ENCODE results near the gene BRF1. TPM values are rescaled to one million over a fixed set of nuclear protein-coding genes. Genes with fewer than 3 reads are reported as not detected.

BRF1 gene
- total and polyA plus RNA-seq, 8 donors = 13.6 to 50.2 (median 20.4) TPM

DNA sequence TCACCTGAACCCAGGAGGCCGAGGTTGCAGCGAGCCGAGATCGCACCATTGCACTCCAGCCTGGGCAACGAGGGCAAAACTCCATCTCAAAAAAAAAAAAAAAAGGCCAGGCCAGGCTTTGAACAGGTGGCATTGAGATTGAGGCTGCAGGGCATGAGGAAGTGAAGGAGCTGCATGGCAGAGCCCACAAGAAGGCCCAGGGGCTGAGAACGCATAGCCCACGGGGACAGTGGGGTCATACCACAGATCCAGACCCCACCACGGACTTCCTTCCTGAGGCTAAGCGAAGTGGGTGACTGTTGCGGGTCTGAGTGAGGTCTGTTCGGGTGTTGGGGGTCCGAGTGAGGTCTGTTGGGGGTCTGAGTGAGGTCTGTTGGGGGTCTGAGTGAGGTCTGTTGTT lies 140.0 kb downstream of the BRF1 start:
- DNase-seq (no peak), FAIRE-seq (no peak), ATAC-seq (no peak)
- no peaks in the 10 kb centered on the region for H3K9me3 ChIP-seq
- TF ChIP-seq CTCF (IDR thresholded peaks at IDR 0.05) = no peak
- 86 to 87% methylated on average over 12 of the region's 12 CpGs for WGBS, 2 donors
- H3K4me1 ChIP-seq = no peaks in the 10 kb centered on the region
- no peaks in the 10 kb centered on the region for H3K27me3 ChIP-seq
- no peak overlapping the region for H3K27ac ChIP-seq
- intact Hi-C loops (cut with DNase I) = loop anchor here in 1 of 3 donors (10.0 kb wide), 1 partner anchor 66 kb away; no protein-coding TSS in a partner anchor
- H3K36me3 ChIP-seq = no peaks in the 10 kb centered on the region
- H3K4me3 ChIP-seq = no peak overlapping the region

DNA sequence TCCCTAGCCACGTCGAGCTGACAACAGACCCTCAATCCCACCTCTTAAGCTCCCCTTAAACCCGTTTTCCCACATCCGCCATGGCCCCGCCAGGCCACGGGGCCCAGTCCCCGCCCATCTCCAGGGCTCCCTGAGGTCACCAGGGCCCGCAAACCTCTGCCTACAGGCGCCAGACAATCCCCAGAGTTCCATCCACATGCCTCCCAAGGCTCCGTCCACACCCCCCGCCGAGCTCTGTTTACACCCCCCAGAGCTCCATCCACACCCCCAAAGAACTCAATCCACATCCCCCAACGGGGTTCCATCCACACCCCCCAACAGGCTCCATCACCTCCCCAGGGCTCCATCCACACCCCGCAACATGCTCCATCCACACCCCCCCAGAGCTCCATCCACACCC lies 141.5 kb downstream of the BRF1 start:
- Histone ChIP-seq H3K27me3 (no peaks in the 10 kb centered on the region), H3K4me3 (no peak overlapping the region), H3K4me1 (no peaks in the 10 kb centered on the region), H3K27ac (no peak overlapping the region), H3K9me3 (no peaks in the 10 kb centered on the region), H3K36me3 (no peaks in the 10 kb centered on the region)
- DNase-seq (no peak), ATAC-seq (no peak), FAIRE-seq (no peak)
- WGBS, 2 donors = 86 to 88% methylated on average over 14 of the region's 14 CpGs
- no peak for TF ChIP-seq CTCF (IDR thresholded peaks at IDR 0.05)
- intact Hi-C loops (cut with DNase I) = no loop called here

Other genes with a start within 250 kb of the BRF1 start
- gene GPR132, start 235.6 kb downstream of the BRF1 start, total RNA-seq = 1 to 10 TPM in 2 of 6 donors, under 1 TPM in 4; 0.14 to 2.3 (median 0.76) TPM
- under 1 TPM; 0.38 to 0.46 TPM for gene GPR132, start 235.6 kb downstream of the BRF1 start, polyA plus RNA-seq
- gene JAG2, start 132.2 kb downstream of the BRF1 start, total RNA-seq = 10 to 100 TPM in 4 of 6 donors, 1 to 10 TPM in 2; 9.9 to 16.8 (median 10.7) TPM
- gene JAG2, start 132.2 kb downstream of the BRF1 start, polyA plus RNA-seq = 10 to 100 TPM; 25.3 to 38.3 TPM
- gene NUDT14, start 119.7 kb downstream of the BRF1 start, total RNA-seq = 10 to 100 TPM; 24.7 to 36.6 (median 30.4) TPM
- gene NUDT14, start 119.7 kb downstream of the BRF1 start, polyA plus RNA-seq = 10 to 100 TPM; 47.8 to 64.9 TPM
- gene BTBD6, start 52.5 kb downstream of the BRF1 start, total RNA-seq = 10 to 100 TPM in 1 of 6 donors, 1 to 10 TPM in 5; 4.3 to 12.5 (median 6.7) TPM
- 10 to 100 TPM; 20.1 to 44.5 TPM for gene BTBD6, start 52.5 kb downstream of the BRF1 start, polyA plus RNA-seq
- 10 to 100 TPM; 36.9 to 63.6 (median 46.2) TPM for gene PACS2, start 13.7 kb upstream of the BRF1 start, total RNA-seq
- gene PACS2, start 13.7 kb upstream of the BRF1 start, polyA plus RNA-seq = 100 to 1,000 TPM in 1 of 2 donors, 10 to 100 TPM in 1; 77.7 to 128 TPM
- gene TEX22, start 97.5 kb upstream of the BRF1 start, total RNA-seq = 1 to 10 TPM in 4 of 6 donors, under 1 TPM in 2; 0.14 to 2.4 (median 1.5) TPM
- gene TEX22, start 97.5 kb upstream of the BRF1 start, polyA plus RNA-seq = under 1 TPM; 0.40 to 0.57 TPM
- gene MTA1, start 118.8 kb upstream of the BRF1 start, total RNA-seq = 10 to 100 TPM; 34.8 to 68.6 (median 51.6) TPM
- gene MTA1, start 118.8 kb upstream of the BRF1 start, polyA plus RNA-seq = 100 to 1,000 TPM; 115 to 138 TPM
- 10 to 100 TPM; 12.9 to 37.4 (median 24.3) TPM for gene CRIP2, start 173.8 kb upstream of the BRF1 start, total RNA-seq
- 100 to 1,000 TPM in 1 of 2 donors, 10 to 100 TPM in 1; 99.5 to 223 TPM for gene CRIP2, start 173.8 kb upstream of the BRF1 start, polyA plus RNA-seq
- gene CRIP1, start 185.9 kb upstream of the BRF1 start, total RNA-seq = 10 to 100 TPM in 1 of 6 donors, 1 to 10 TPM in 5; 2.4 to 14.0 (median 9.0) TPM
- 10 to 100 TPM; 35.4 to 71.0 TPM for gene CRIP1, start 185.9 kb upstream of the BRF1 start, polyA plus RNA-seq
- gene TEDC1, start 190.2 kb upstream of the BRF1 start, total RNA-seq = 1 to 10 TPM; 2.0 to 5.2 (median 3.3) TPM
- 10 to 100 TPM; 18.1 to 21.5 TPM for gene TEDC1, start 190.2 kb upstream of the BRF1 start, polyA plus RNA-seq
- gene TMEM121, start 225.6 kb upstream of the BRF1 start, total RNA-seq = 1 to 10 TPM in 5 of 6 donors, under 1 TPM in 1; 0.92 to 3.3 (median 1.8) TPM
- gene TMEM121, start 225.6 kb upstream of the BRF1 start, polyA plus RNA-seq = 1 to 10 TPM; 1.2 to 2.5 TPM

Measured in pancreas (tissue), 10 donors.